Prostate gland (tissue), 2 donors: ENCODE results near the gene CAT. TPM values are rescaled to one million over a fixed set of nuclear protein-coding genes. Genes with fewer than 3 reads are reported as not detected.

Source experiments
- DNase-seq: peaks from one replicate; pipeline ENCODE4 v3.0.0-alpha.2; 2019; ENCODE audit warnings: low spot score
- H3K27ac ChIP-seq, 2 donors: fragments of 200-600 bp; sonication (generic); 2 replicates each; pipeline ENCODE4 v1.5.1; 2017 to 2019
- H3K27me3 ChIP-seq: fragments of 200-600 bp; sonication (generic); replicated peaks from 2 replicates; pipeline ENCODE4 v1.5.1; 2019; ENCODE audit not compliant: insufficient read depth
- H3K36me3 ChIP-seq, 2 donors: fragments of 200-600 bp; sonication (generic); 1 replicate in 1 of 2; 2 replicates in 1 of 2; pipeline versions ENCODE4 v1.5.1 to v1.8.1; 2017 to 2019
- H3K4me1 ChIP-seq: fragments of 200-600 bp; sonication (generic); replicated peaks from 2 replicates; pipeline ENCODE4 v1.5.1; 2019
- H3K4me3 ChIP-seq, 2 donors: fragments of 200-600 bp; sonication (generic); 2 replicates each; pipeline ENCODE4 v1.5.1; 2017 to 2019
- H3K9me3 ChIP-seq: fragments of 200-600 bp; sonication (generic); 2 replicates; pipeline ENCODE4 v1.5.1; 2017
- POLR2A ChIP-seq: fragments of 450-650 bp; IDR thresholded peaks from one replicate; pipeline ENCODE4 v1.6.1; 2016; ENCODE audit warnings: antibody characterized with exemption, mild to moderate bottlenecking
- POLR2AphosphoS5 ChIP-seq: sonication (generic); formaldehyde crosslinking; IDR thresholded peaks from one replicate; pipeline ENCODE4 v1.6.1; 2017; ENCODE audit warnings: antibody characterized with exemption
- WGBS: methylation state at CpG from one replicate; pipeline ENCODE4 v1.1.5; 2018; 5-methylcytosine and 5-hydroxymethylcytosine counted together
- intact Hi-C: fragments of 100-400 bp; cut with DNase I; formaldehyde crosslinking; loops from one replicate; pipeline ENCODE4 v1.14.2; 2022
- total RNA-seq, 2 donors: library from RNA; depleted of rRNA; stranded (reverse); fragments of >200 nt; gene quantifications; one replicate each; pipeline ENCODE4 v1.1.0, GENCODE V29; 2016
- TF ChIP-seq, protein P1 (sequence below), 4 experiments: fragments of 200-600 bp in 2 of 4; fragments of 450-650 bp in 2 of 4; sonication (generic) in 2 of 4; IDR thresholded peaks; 1 replicate in 3 of 4; 2 replicates in 1 of 4; pipeline ENCODE4 v1.5.1; 2016 to 2019; ENCODE audit warnings: antibody characterized with exemption in 4 of 4, mild to moderate bottlenecking in 2 of 4, moderate library complexity in 2 of 4

CAT gene
- total RNA-seq, 2 donors from 2014 or later: 67.3 to 167 TPM

GRCh38 chr11:34490304-34490703 is 51.6 kb downstream of the CAT start:
- WGBS: 97% methylated on average over 2 of the region's 2 CpGs

DNA sequence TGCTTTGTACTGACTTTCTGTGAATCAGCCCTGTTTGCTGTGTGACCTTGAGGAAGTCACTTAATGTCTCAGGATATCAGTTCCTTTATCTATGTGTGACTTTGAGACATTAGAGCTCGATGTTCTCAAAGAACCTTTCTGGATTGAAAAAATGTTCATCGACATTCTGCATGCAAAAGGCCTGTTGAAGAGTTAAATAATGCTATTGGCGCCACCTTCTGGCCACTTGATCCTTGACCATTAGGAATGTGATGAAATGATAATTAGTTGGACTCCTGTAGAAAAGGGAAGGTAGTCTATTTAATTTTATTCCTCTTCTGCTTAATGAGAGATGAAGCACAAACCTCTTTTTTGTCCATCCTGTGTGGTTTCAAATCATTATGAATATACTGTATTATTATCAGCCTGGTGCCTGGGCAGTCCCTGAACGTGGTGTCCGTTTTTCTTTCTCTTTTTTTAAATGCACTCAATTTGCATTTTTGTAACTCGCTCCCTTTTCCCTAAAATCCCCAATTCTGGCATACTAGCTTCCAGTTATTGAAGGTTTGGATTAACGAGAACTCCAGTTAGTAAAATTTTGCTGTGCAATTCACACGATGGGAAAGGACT is 54.2 kb downstream of the CAT start:
- Histone ChIP-seq H3K9me3 (no peaks in the 10 kb centered on the region), H3K4me3 (no peak overlapping the region), H3K27me3 (no peaks in the 10 kb centered on the region), H3K4me1 (no peaks in the 10 kb centered on the region), H3K27ac (no peak overlapping the region), H3K36me3 (no peaks in the 10 kb centered on the region)
- intact Hi-C loops: loop anchor here (5.0 to 10.0 kb wide), 2 partner anchors 131 to 498 kb away; no protein-coding TSS in a partner anchor
- WGBS: 49% methylated on average over 8 of the region's 8 CpGs
- TF ChIP-seq, protein P1, sequence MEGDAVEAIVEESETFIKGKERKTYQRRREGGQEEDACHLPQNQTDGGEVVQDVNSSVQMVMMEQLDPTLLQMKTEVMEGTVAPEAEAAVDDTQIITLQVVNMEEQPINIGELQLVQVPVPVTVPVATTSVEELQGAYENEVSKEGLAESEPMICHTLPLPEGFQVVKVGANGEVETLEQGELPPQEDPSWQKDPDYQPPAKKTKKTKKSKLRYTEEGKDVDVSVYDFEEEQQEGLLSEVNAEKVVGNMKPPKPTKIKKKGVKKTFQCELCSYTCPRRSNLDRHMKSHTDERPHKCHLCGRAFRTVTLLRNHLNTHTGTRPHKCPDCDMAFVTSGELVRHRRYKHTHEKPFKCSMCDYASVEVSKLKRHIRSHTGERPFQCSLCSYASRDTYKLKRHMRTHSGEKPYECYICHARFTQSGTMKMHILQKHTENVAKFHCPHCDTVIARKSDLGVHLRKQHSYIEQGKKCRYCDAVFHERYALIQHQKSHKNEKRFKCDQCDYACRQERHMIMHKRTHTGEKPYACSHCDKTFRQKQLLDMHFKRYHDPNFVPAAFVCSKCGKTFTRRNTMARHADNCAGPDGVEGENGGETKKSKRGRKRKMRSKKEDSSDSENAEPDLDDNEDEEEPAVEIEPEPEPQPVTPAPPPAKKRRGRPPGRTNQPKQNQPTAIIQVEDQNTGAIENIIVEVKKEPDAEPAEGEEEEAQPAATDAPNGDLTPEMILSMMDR (IDR thresholded peaks at IDR 0.05): peak; percentile 64 to 74 (median 70)
- peak; percentile 18 for TF ChIP-seq POLR2AphosphoS5
- no peak for TF ChIP-seq POLR2A
- DNase-seq: peak; percentile 44

More at GRCh38 chr11:34490304-34490703, 51.6 kb downstream of the CAT start:
- DNase-seq: no peak
- intact Hi-C loops: loop anchor here (5.0 to 10.0 kb wide), 2 partner anchors 128 to 496 kb away; no protein-coding TSS in a partner anchor
- H3K27me3 ChIP-seq: no peaks in the 10 kb centered on the region
- TF ChIP-seq POLR2A: no peak
- TF ChIP-seq POLR2AphosphoS5: no peak
- TF ChIP-seq, protein P1 (IDR thresholded peaks at IDR 0.05): no peak
- H3K27ac ChIP-seq: no peak overlapping the region
- no peaks in the 10 kb centered on the region for H3K9me3 ChIP-seq
- H3K4me1 ChIP-seq: no peaks in the 10 kb centered on the region
- no peak overlapping the region for H3K4me3 ChIP-seq
- no peaks in the 10 kb centered on the region for H3K36me3 ChIP-seq

DNA sequence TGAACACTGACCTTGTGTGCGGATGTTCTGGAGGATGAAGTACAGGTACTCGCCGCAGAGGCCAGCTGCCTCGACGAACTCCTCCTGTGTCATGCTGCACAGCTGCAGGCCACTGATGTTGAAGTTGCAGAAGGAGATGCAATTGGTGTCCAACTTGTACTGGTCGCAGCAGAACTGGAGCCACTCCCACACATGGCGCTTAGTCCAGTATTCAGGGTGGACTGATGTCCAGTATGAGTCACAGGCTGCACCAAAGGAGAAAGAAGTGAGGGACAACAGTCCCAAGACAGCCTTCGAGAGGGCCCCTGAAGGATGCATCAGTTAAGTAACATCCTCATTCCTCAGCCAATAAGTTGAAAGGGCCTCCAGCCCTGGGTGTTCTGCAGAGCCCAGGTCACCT is 54.7 kb downstream of the CAT start:
- H3K36me3 ChIP-seq: no peaks in the 10 kb centered on the region
- no peak overlapping the region for H3K27ac ChIP-seq
- H3K4me3 ChIP-seq: no peak overlapping the region
- intact Hi-C loops: loop anchor here (5.0 to 10.0 kb wide), 2 partner anchors 131 to 499 kb away; no protein-coding TSS in a partner anchor
- TF ChIP-seq, protein P1 (IDR thresholded peaks at IDR 0.05): no peak
- no peak for TF ChIP-seq POLR2AphosphoS5
- no peak for TF ChIP-seq POLR2A
- no peak for DNase-seq
- no peaks in the 10 kb centered on the region for H3K4me1 ChIP-seq
- 85% methylated on average over 8 of the region's 8 CpGs for WGBS
- no peaks in the 10 kb centered on the region for H3K27me3 ChIP-seq
- H3K9me3 ChIP-seq: no peaks in the 10 kb centered on the region

- Histone ChIP-seq H3K4me1 (no peaks in the 10 kb centered on the region), H3K27me3 (no peaks in the 10 kb centered on the region), H3K36me3 (no peaks in the 10 kb centered on the region), H3K27ac (no peak overlapping the region), H3K9me3 (no peaks in the 10 kb centered on the region), H3K4me3 (no peak overlapping the region)
- TF ChIP-seq, protein P1 (IDR thresholded peaks at IDR 0.05): no peak
- TF ChIP-seq POLR2AphosphoS5: no peak
- TF ChIP-seq POLR2A: no peak
- intact Hi-C loops: loop anchor here (5.0 to 10.0 kb wide), 2 partner anchors 132 to 499 kb away; no protein-coding TSS in a partner anchor
- 84% methylated on average over 4 of the region's 4 CpGs for WGBS
- no peak for DNase-seq
These were observed 55.3 kb downstream of the CAT start for GRCh38 chr11:34493926-34494595.
